Activated CD4-positive, alpha-beta T cell treated with anti-CD3 and anti-CD28 coated beads, Interleukin-2, amount 50 U/mL, for 48 hours (primary cell): ENCODE data around the gene MERTK.
"Not testable (repeated sequence)": the region's sequence is repeated elsewhere in the genome, so short reads cannot be mapped to it uniquely, and the experiment has no call there.

Experiments used
- DNase-seq, 2 experiments: peaks; one replicate each; pipeline ENCODE4 v3.0.0-alpha.2; 2020

Gene MERTK

GRCh38 chr2:111910609-111911277 lies 12.3 kb downstream of the MERTK start:
- DNase-seq, result no peak

GRCh38 chr2:111911295-111911977 lies 13.0 kb downstream of the MERTK start:
- not testable (repeated sequence) for DNase-seq

- no peak for DNase-seq
Observed at GRCh38 chr2:111912547-111912946, 14.1 kb downstream of the MERTK start.

GRCh38 chr2:111917106-111917505 lies 18.7 kb downstream of the MERTK start:
- no peak for DNase-seq

- DNase-seq, result no peak
Observed at GRCh38 chr2:111918383-111918806, 20.0 kb downstream of the MERTK start.

- DNase-seq, result no peak
Observed at GRCh38 chr2:111919365-111919764, 21.0 kb downstream of the MERTK start.

GRCh38 chr2:111919794-111920608 lies 21.6 kb downstream of the MERTK start:
- DNase-seq, result no peak

- no peak for DNase-seq
Observed at GRCh38 chr2:111923276-111923804, 24.9 kb downstream of the MERTK start.

- no peak for DNase-seq
Observed at GRCh38 chr2:111924617-111925107, 26.3 kb downstream of the MERTK start.

GRCh38 chr2:111927723-111928122 lies 29.3 kb downstream of the MERTK start:
- DNase-seq, result no peak

GRCh38 chr2:111930409-111930808 lies 32.0 kb downstream of the MERTK start:
- DNase-seq, result peak in 1 of 2 experiments; percentile 18

- DNase-seq, result peak in 1 of 2 experiments; percentile 30
Observed at GRCh38 chr2:111930875-111931274, 32.5 kb downstream of the MERTK start.

- no peak for DNase-seq
Observed at GRCh38 chr2:111932841-111933291, 34.5 kb downstream of the MERTK start.

- not testable (repeated sequence) for DNase-seq
Observed at GRCh38 chr2:111933900-111934299, 35.5 kb downstream of the MERTK start.

GRCh38 chr2:111936881-111937280 lies 38.5 kb downstream of the MERTK start:
- DNase-seq, result no peak

- DNase-seq, result no peak
Observed at GRCh38 chr2:111938392-111938791, 40.0 kb downstream of the MERTK start.

- DNase-seq, result no peak
Observed at GRCh38 chr2:111940333-111941196, 42.2 kb downstream of the MERTK start.

- DNase-seq, result no peak
Observed at GRCh38 chr2:111941531-111941930, 43.1 kb downstream of the MERTK start.

GRCh38 chr2:111944531-111945210 lies 46.3 kb downstream of the MERTK start:
- no peak for DNase-seq

- DNase-seq, result no peak
Observed at GRCh38 chr2:111945444-111946293, 47.3 kb downstream of the MERTK start.
